Measurements from ENCODE around the gene DOCK3. TPM values are rescaled to one million over a fixed set of nuclear protein-coding genes. Genes with fewer than 3 reads are reported as not detected.

The DOCK3 gene
- total RNA-seq, 1 experiment from 2014 or later: 0.14 TPM

- no peak overlapping the region for H3K27ac Mint-ChIP-seq (ENCODE audit: low read depth, unreplicated experiment)
Observed at GRCh38 chr3:50637945-50638344, 36.8 kb upstream of the DOCK3 start.

GRCh38 chr3:50639055-50639494 is 35.7 kb upstream of the DOCK3 start:
- H3K36me3 Mint-ChIP-seq (ENCODE audit: insufficient read depth, unreplicated experiment): peaks cover 16% of the 10 kb centered on the region
- intact Hi-C loops (cut with micrococcal nuclease): no loop called here
- no peak for DNase-seq (ENCODE audit: unreplicated experiment)
- ChIA-PET CTCF (interaction anchor here (1.5 kb wide), 1 partner anchor 14 kb away, joined by 5 read pairs; no protein-coding TSS in a partner anchor), POLR2A (no interaction called here)
- H3K9me3 Mint-ChIP-seq (ENCODE audit: unreplicated experiment): no peaks in the 10 kb centered on the region
- H3K4me1 Mint-ChIP-seq (ENCODE audit: insufficient read depth, unreplicated experiment): peaks cover 21% of the 10 kb centered on the region
- BruUV-seq (replicated peaks): no TSS peak
- TF ChIP-seq, protein P1, sequence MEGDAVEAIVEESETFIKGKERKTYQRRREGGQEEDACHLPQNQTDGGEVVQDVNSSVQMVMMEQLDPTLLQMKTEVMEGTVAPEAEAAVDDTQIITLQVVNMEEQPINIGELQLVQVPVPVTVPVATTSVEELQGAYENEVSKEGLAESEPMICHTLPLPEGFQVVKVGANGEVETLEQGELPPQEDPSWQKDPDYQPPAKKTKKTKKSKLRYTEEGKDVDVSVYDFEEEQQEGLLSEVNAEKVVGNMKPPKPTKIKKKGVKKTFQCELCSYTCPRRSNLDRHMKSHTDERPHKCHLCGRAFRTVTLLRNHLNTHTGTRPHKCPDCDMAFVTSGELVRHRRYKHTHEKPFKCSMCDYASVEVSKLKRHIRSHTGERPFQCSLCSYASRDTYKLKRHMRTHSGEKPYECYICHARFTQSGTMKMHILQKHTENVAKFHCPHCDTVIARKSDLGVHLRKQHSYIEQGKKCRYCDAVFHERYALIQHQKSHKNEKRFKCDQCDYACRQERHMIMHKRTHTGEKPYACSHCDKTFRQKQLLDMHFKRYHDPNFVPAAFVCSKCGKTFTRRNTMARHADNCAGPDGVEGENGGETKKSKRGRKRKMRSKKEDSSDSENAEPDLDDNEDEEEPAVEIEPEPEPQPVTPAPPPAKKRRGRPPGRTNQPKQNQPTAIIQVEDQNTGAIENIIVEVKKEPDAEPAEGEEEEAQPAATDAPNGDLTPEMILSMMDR (IDR thresholded peaks at IDR 0.05; ENCODE audit: unreplicated experiment): no peak
- H3K4me3 Mint-ChIP-seq (ENCODE audit: unreplicated experiment): no peak overlapping the region
- H3K27ac Mint-ChIP-seq (ENCODE audit: low read depth, unreplicated experiment): no peak overlapping the region
- H3K27me3 Mint-ChIP-seq (ENCODE audit: insufficient read depth, unreplicated experiment): no peaks in the 10 kb centered on the region

More at GRCh38 chr3:50637945-50638344, 36.8 kb upstream of the DOCK3 start:
- POLR2A ChIA-PET: interaction anchor here (0.5 kb wide), 1 partner anchor 247 kb away, joined by 3 read pairs; no protein-coding TSS in a partner anchor
- Mint-ChIP-seq H3K27me3 (ENCODE audit: insufficient read depth, unreplicated experiment) (no peaks in the 10 kb centered on the region), H3K4me3 (ENCODE audit: unreplicated experiment) (no peak overlapping the region), H3K9me3 (ENCODE audit: unreplicated experiment) (no peaks in the 10 kb centered on the region), H3K4me1 (ENCODE audit: insufficient read depth, unreplicated experiment) (peaks cover 29% of the 10 kb centered on the region), H3K36me3 (ENCODE audit: insufficient read depth, unreplicated experiment) (peaks cover 16% of the 10 kb centered on the region)
- intact Hi-C loops (cut with micrococcal nuclease): no loop called here
- BruUV-seq (replicated peaks): no TSS peak
- TF ChIP-seq, protein P1 (IDR thresholded peaks at IDR 0.05; ENCODE audit: unreplicated experiment): no peak
- CTCF ChIA-PET: interaction anchor here (0.8 to 1.4 kb wide), 2 partner anchors 22 to 23 kb away, joined by 4 read pairs; no protein-coding TSS in a partner anchor
- no peak for DNase-seq (ENCODE audit: unreplicated experiment)

DNA sequence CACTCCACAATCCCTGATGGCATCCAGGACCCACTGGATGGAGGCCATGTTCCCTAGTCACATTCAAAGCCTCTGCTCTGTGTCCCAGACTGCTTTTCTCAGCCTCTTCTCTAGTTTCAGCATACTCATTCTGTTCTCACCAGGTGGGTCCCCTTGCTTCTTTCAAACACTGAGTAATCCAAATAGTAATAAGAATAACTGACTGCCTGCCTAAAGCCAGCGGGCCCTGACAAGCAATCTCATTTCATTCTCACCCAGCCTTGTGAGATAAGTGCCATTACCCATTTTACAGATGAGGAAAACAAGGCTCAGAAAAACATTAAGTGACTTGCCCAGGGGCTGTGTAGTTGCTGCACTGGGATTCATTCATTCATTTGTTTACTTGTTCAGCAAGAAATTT is 32.3 kb upstream of the DOCK3 start:
- BruUV-seq (replicated peaks): no TSS peak
- Mint-ChIP-seq H3K4me3 (ENCODE audit: unreplicated experiment) (no peak overlapping the region), H3K4me1 (ENCODE audit: insufficient read depth, unreplicated experiment) (peaks cover 14% of the 10 kb centered on the region), H3K9me3 (ENCODE audit: unreplicated experiment) (no peaks in the 10 kb centered on the region), H3K27me3 (ENCODE audit: insufficient read depth, unreplicated experiment) (no peaks in the 10 kb centered on the region), H3K36me3 (ENCODE audit: insufficient read depth, unreplicated experiment) (peaks cover 25% of the 10 kb centered on the region), H3K27ac (ENCODE audit: low read depth, unreplicated experiment) (no peak overlapping the region)
- no peak for DNase-seq (ENCODE audit: unreplicated experiment)
- POLR2A ChIA-PET: no interaction called here
- TF ChIP-seq, protein P1 (IDR thresholded peaks at IDR 0.05; ENCODE audit: unreplicated experiment): no peak
- intact Hi-C loops (cut with micrococcal nuclease): no loop called here
- CTCF ChIA-PET: interaction anchor here (0.6 kb wide), 1 partner anchor 745 kb away, joined by 4 read pairs; no protein-coding TSS in a partner anchor

GRCh38 chr3:50644561-50644960 is 30.2 kb upstream of the DOCK3 start:
- Mint-ChIP-seq H3K9me3 (ENCODE audit: unreplicated experiment) (no peaks in the 10 kb centered on the region), H3K36me3 (ENCODE audit: insufficient read depth, unreplicated experiment) (peaks cover 32% of the 10 kb centered on the region), H3K27ac (ENCODE audit: low read depth, unreplicated experiment) (no peak overlapping the region), H3K4me1 (ENCODE audit: insufficient read depth, unreplicated experiment) (no peaks in the 10 kb centered on the region), H3K27me3 (ENCODE audit: insufficient read depth, unreplicated experiment) (no peaks in the 10 kb centered on the region), H3K4me3 (ENCODE audit: unreplicated experiment) (no peak overlapping the region)
- POLR2A ChIA-PET: interaction anchor here (1.3 kb wide), 1 partner anchor 10 kb away, joined by 3 read pairs; no protein-coding TSS in a partner anchor
- TF ChIP-seq, protein P1 (IDR thresholded peaks at IDR 0.05; ENCODE audit: unreplicated experiment): no peak
- BruUV-seq (replicated peaks): no TSS peak
- CTCF ChIA-PET: interaction anchor here (1.0 kb wide), 1 partner anchor 29 kb away, joined by 3 read pairs; no protein-coding TSS in a partner anchor
- no peak for DNase-seq (ENCODE audit: unreplicated experiment)
- intact Hi-C loops (cut with micrococcal nuclease): no loop called here
